ENCODE measurements around the gene STX17.

Gene STX17

GRCh38 chr9:99867536-99867935 lies 38.9 kb upstream of the STX17 start:
- no peak for DNase-seq (ENCODE audit: low read depth in 1 of 2, low spot score in 1 of 2)
- Histone ChIP-seq H3K27ac (replicated peaks) (no peak overlapping the region), H3K4me3 (replicated peaks; ENCODE audit: insufficient read depth, low read length) (no peak overlapping the region), H3K27me3 (ENCODE audit: insufficient read depth, poor library complexity, severe bottlenecking) (no peaks in the 10 kb centered on the region)
- TF ChIP-seq REST (IDR thresholded peaks at IDR 0.05; ENCODE audit: insufficient replicate concordance, low read depth) (no peak), CTCF (IDR thresholded peaks at IDR 0.05; ENCODE audit: insufficient read depth, low read length) (no peak), SPI1 (IDR thresholded peaks at IDR 0.05; ENCODE audit: borderline replicate concordance, low read depth) (no peak), POLR2AphosphoS5 (IDR thresholded peaks at IDR 0.05; ENCODE audit: low read depth) (no peak), GABPA (IDR thresholded peaks at IDR 0.05; ENCODE audit: low read depth) (no peak)

GRCh38 chr9:99867968-99868367 lies 38.5 kb upstream of the STX17 start:
- H3K4me3 ChIP-seq (replicated peaks; ENCODE audit: insufficient read depth, low read length): no peak overlapping the region
- DNase-seq (ENCODE audit: low read depth in 1 of 2, low spot score in 1 of 2): no peak

GRCh38 chr9:99868845-99869244 lies 37.6 kb upstream of the STX17 start:
- Histone ChIP-seq H3K4me3 (replicated peaks; ENCODE audit: insufficient read depth, low read length) (no peak overlapping the region), H3K27me3 (ENCODE audit: insufficient read depth, poor library complexity, severe bottlenecking) (no peaks in the 10 kb centered on the region), H3K27ac (replicated peaks) (no peak overlapping the region)
- DNase-seq (ENCODE audit: low read depth in 1 of 2, low spot score in 1 of 2): no peak
- TF ChIP-seq SPI1 (IDR thresholded peaks at IDR 0.05; ENCODE audit: borderline replicate concordance, low read depth) (no peak), GABPA (IDR thresholded peaks at IDR 0.05; ENCODE audit: low read depth) (no peak), POLR2AphosphoS5 (IDR thresholded peaks at IDR 0.05; ENCODE audit: low read depth) (no peak)

More at GRCh38 chr9:99867968-99868367, 38.5 kb upstream of the STX17 start:
- TF ChIP-seq CTCF (IDR thresholded peaks at IDR 0.05; ENCODE audit: insufficient read depth, low read length): no peak
- no peak for TF ChIP-seq SPI1 (IDR thresholded peaks at IDR 0.05; ENCODE audit: borderline replicate concordance, low read depth)
- no peak for TF ChIP-seq REST (IDR thresholded peaks at IDR 0.05; ENCODE audit: insufficient replicate concordance, low read depth)
- TF ChIP-seq POLR2AphosphoS5 (IDR thresholded peaks at IDR 0.05; ENCODE audit: low read depth): no peak
- TF ChIP-seq GABPA (IDR thresholded peaks at IDR 0.05; ENCODE audit: low read depth): no peak
- Histone ChIP-seq H3K27ac (replicated peaks) (no peak overlapping the region), H3K27me3 (ENCODE audit: insufficient read depth, poor library complexity, severe bottlenecking) (no peaks in the 10 kb centered on the region)

DNA sequence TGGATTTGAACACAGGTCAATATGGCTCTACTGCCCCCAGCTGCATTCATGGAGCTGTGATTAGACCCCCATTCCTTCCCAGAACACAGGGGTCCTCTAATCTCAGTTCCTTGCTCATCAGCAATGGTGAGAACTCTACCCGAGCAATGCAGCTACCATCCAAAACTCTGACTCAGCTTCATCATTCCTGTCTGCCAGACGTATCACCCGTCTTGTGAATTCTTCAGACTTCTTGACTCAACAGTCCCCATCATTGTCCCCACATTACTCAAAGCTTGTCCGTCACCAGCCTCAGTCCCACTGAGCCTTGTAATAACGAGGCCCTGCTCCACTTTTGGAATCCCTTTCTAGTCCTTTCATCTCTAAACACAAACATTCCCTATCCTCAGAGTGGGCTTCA lies 36.3 kb upstream of the STX17 start:
- DNase-seq (ENCODE audit: low read depth in 1 of 2, low spot score in 1 of 2): no peak
- Histone ChIP-seq H3K27ac (replicated peaks) (no peak overlapping the region), H3K4me3 (replicated peaks; ENCODE audit: insufficient read depth, low read length) (no peak overlapping the region), H3K27me3 (ENCODE audit: insufficient read depth, poor library complexity, severe bottlenecking) (no peaks in the 10 kb centered on the region)
- no peak for TF ChIP-seq SPI1 (IDR thresholded peaks at IDR 0.05; ENCODE audit: borderline replicate concordance, low read depth)
- TF ChIP-seq GABPA (IDR thresholded peaks at IDR 0.05; ENCODE audit: low read depth): no peak
- TF ChIP-seq REST (IDR thresholded peaks at IDR 0.05; ENCODE audit: insufficient replicate concordance, low read depth): no peak
- no peak for TF ChIP-seq POLR2AphosphoS5 (IDR thresholded peaks at IDR 0.05; ENCODE audit: low read depth)
- no peak for TF ChIP-seq CTCF (IDR thresholded peaks at IDR 0.05; ENCODE audit: insufficient read depth, low read length)
